ENCODE measurements around the gene WFDC1. TPM values are rescaled to one million over a fixed set of nuclear protein-coding genes. Genes with fewer than 3 reads are reported as not detected.

WFDC1 gene
- total RNA-seq, 1 donor from 2014 or later: 12.0 TPM

- DNase-seq (ENCODE audit: extremely low spot score in 2 of 2): no peak
- TF ChIP-seq CTCF (IDR thresholded peaks at IDR 0.05): no peak
- no peaks in the 10 kb centered on the region for H3K27me3 ChIP-seq
- H3K9me3 ChIP-seq: peaks cover 4% of the 10 kb centered on the region
- intact Hi-C loops (cut with DNase I): no loop called here
- no peaks in the 10 kb centered on the region for H3K4me1 ChIP-seq
- no peak overlapping the region for H3K4me3 ChIP-seq
- H3K27ac ChIP-seq: no peak overlapping the region
- no peaks in the 10 kb centered on the region for H3K36me3 ChIP-seq
Observed at GRCh38 chr16:84318091-84318975, 23.7 kb downstream of the WFDC1 start.

- Histone ChIP-seq H3K27me3 (no peaks in the 10 kb centered on the region), H3K27ac (no peak overlapping the region), H3K4me3 (no peak overlapping the region), H3K36me3 (no peaks in the 10 kb centered on the region), H3K4me1 (no peaks in the 10 kb centered on the region), H3K9me3 (peaks cover 4% of the 10 kb centered on the region)
- TF ChIP-seq CTCF (IDR thresholded peaks at IDR 0.05) (no peak), POLR2AphosphoS5 (IDR thresholded peaks at IDR 0.05; ENCODE audit: insufficient read depth in 1 of 2, low read depth in 1 of 2) (no peak), POLR2A (IDR thresholded peaks at IDR 0.05) (no peak)
- DNase-seq (ENCODE audit: extremely low spot score in 2 of 2): no peak
- intact Hi-C loops (cut with DNase I): no loop called here
Observed at GRCh38 chr16:84319146-84319760, 24.6 kb downstream of the WFDC1 start.

- intact Hi-C loops (cut with DNase I): no loop called here
- Histone ChIP-seq H3K27ac (no peak overlapping the region), H3K9me3 (peaks cover 4% of the 10 kb centered on the region), H3K4me3 (no peak overlapping the region), H3K4me1 (no peaks in the 10 kb centered on the region), H3K36me3 (no peaks in the 10 kb centered on the region), H3K27me3 (no peaks in the 10 kb centered on the region)
- DNase-seq (ENCODE audit: extremely low spot score in 2 of 2): no peak
- TF ChIP-seq POLR2AphosphoS5 (IDR thresholded peaks at IDR 0.05; ENCODE audit: insufficient read depth in 1 of 2, low read depth in 1 of 2) (no peak), CTCF (IDR thresholded peaks at IDR 0.05) (no peak), POLR2A (IDR thresholded peaks at IDR 0.05) (no peak)
Observed at GRCh38 chr16:84320511-84320910, 25.8 kb downstream of the WFDC1 start.

- H3K9me3 ChIP-seq: peaks cover 4% of the 10 kb centered on the region
- H3K4me3 ChIP-seq: no peak overlapping the region
- no peaks in the 10 kb centered on the region for H3K27me3 ChIP-seq
- no peak overlapping the region for H3K27ac ChIP-seq
- DNase-seq (ENCODE audit: extremely low spot score in 2 of 2): no peak
- intact Hi-C loops (cut with DNase I): no loop called here
- H3K4me1 ChIP-seq: no peaks in the 10 kb centered on the region
- TF ChIP-seq POLR2AphosphoS5 (IDR thresholded peaks at IDR 0.05; ENCODE audit: insufficient read depth in 1 of 2, low read depth in 1 of 2) (no peak), POLR2A (IDR thresholded peaks at IDR 0.05) (no peak), CTCF (IDR thresholded peaks at IDR 0.05) (no peak)
- H3K36me3 ChIP-seq: no peaks in the 10 kb centered on the region
Observed at GRCh38 chr16:84321932-84322331, 27.3 kb downstream of the WFDC1 start.

- Histone ChIP-seq H3K36me3 (no peaks in the 10 kb centered on the region), H3K9me3 (peaks cover 3% of the 10 kb centered on the region), H3K4me3 (no peak overlapping the region), H3K27ac (no peak overlapping the region), H3K4me1 (no peaks in the 10 kb centered on the region), H3K27me3 (no peaks in the 10 kb centered on the region)
- TF ChIP-seq POLR2A (IDR thresholded peaks at IDR 0.05): no peak
- TF ChIP-seq CTCF (IDR thresholded peaks at IDR 0.05): no peak
- TF ChIP-seq POLR2AphosphoS5 (IDR thresholded peaks at IDR 0.05; ENCODE audit: insufficient read depth in 1 of 2, low read depth in 1 of 2): no peak
- no peak for DNase-seq (ENCODE audit: extremely low spot score in 2 of 2)
- intact Hi-C loops (cut with DNase I): no loop called here
Observed at GRCh38 chr16:84322749-84323148, 28.1 kb downstream of the WFDC1 start.

All from vagina (tissue), 2 donors.